Measurements from ENCODE around the gene SFPQ.
"Not testable (repeated sequence)": the region's sequence is repeated elsewhere in the genome, so short reads cannot be mapped to it uniquely, and the experiment has no call there.

The SFPQ gene

GRCh38 chr1:35186239-35186638 is 6.7 kb downstream of the SFPQ start:
- DNase-seq (ENCODE audit: low spot score) = no peak

- no peak for DNase-seq (ENCODE audit: low spot score)
Measured at GRCh38 chr1:35185200-35185599, 7.7 kb downstream of the SFPQ start.

- no peak for DNase-seq (ENCODE audit: low spot score)
Measured at GRCh38 chr1:35184495-35185199, 8.3 kb downstream of the SFPQ start.

- no peak for DNase-seq (ENCODE audit: low spot score)
Measured at GRCh38 chr1:35181790-35182455, 11.0 kb downstream of the SFPQ start.

GRCh38 chr1:35180776-35181374 is 12.1 kb downstream of the SFPQ start:
- no peak for DNase-seq (ENCODE audit: low spot score)

GRCh38 chr1:35179908-35180307 is 13.0 kb downstream of the SFPQ start:
- no peak for DNase-seq (ENCODE audit: low spot score)

GRCh38 chr1:35178874-35179380 is 14.0 kb downstream of the SFPQ start:
- no peak for DNase-seq (ENCODE audit: low spot score)

GRCh38 chr1:35178295-35178695 is 14.7 kb downstream of the SFPQ start:
- no peak for DNase-seq (ENCODE audit: low spot score)

- no peak for DNase-seq (ENCODE audit: low spot score)
Measured at GRCh38 chr1:35177237-35177786, 15.6 kb downstream of the SFPQ start.

GRCh38 chr1:35175602-35176001 is 17.3 kb downstream of the SFPQ start:
- DNase-seq (ENCODE audit: low spot score) = no peak

- DNase-seq (ENCODE audit: low spot score) = no peak
Measured at GRCh38 chr1:35175098-35175576, 17.8 kb downstream of the SFPQ start.

GRCh38 chr1:35173909-35174540 is 18.9 kb downstream of the SFPQ start:
- no peak for DNase-seq (ENCODE audit: low spot score)

- DNase-seq (ENCODE audit: low spot score) = no peak
Measured at GRCh38 chr1:35173491-35173890, 19.5 kb downstream of the SFPQ start.

GRCh38 chr1:35172022-35172421 is 20.9 kb downstream of the SFPQ start:
- DNase-seq (ENCODE audit: low spot score) = no peak

- no peak for DNase-seq (ENCODE audit: low spot score)
Measured at GRCh38 chr1:35171579-35171978, 21.4 kb downstream of the SFPQ start.

GRCh38 chr1:35164893-35165292 is 28.1 kb downstream of the SFPQ start:
- no peak for DNase-seq (ENCODE audit: low spot score)

- no peak for DNase-seq (ENCODE audit: low spot score)
Measured at GRCh38 chr1:35151220-35151619, 41.7 kb downstream of the SFPQ start.

GRCh38 chr1:35145892-35146549 is 46.9 kb downstream of the SFPQ start:
- not testable (repeated sequence) for DNase-seq (ENCODE audit: low spot score)

- DNase-seq (ENCODE audit: low spot score) = no peak
Measured at GRCh38 chr1:35143737-35144508, 49.0 kb downstream of the SFPQ start.

- not testable (repeated sequence) for DNase-seq (ENCODE audit: low spot score)
Measured at GRCh38 chr1:35142728-35143127, 50.2 kb downstream of the SFPQ start.

GRCh38 chr1:35142294-35142693 is 50.7 kb downstream of the SFPQ start:
- DNase-seq (ENCODE audit: low spot score) = not testable (repeated sequence)
